Adrenal gland (tissue), 5 donors: ENCODE results near the gene GNAL.

Experiments
- CTCF ChIP-seq, 6 experiments: fragments of 450-650 bp in 4 of 6; fragments of 200-600 bp in 2 of 6; sonication (generic) in 1 of 6; IDR thresholded peaks; 1 replicate in 5 of 6; 2 replicates in 1 of 6; pipeline versions ENCODE4 v1.5.1 to v1.8.0; 2016 to 2021; ENCODE audit warnings: antibody characterized with exemption in 6 of 6, mild to moderate bottlenecking in 2 of 6, moderate library complexity in 1 of 6
- POLR2A ChIP-seq, 2 donors: fragments of 450-650 bp; IDR thresholded peaks; one replicate each; pipeline ENCODE4 v1.6.1; 2017; ENCODE audit warnings: antibody characterized with exemption in 2 of 2, mild to moderate bottlenecking in 2 of 2, moderate library complexity in 1 of 2
- donor health status: DM: no; HTN: no; CAD: no.

GRCh38 chr18:11866764-11867163 lies 177.7 kb downstream of the GNAL start:
- no peak for TF ChIP-seq POLR2A (IDR thresholded peaks at IDR 0.05)
- TF ChIP-seq CTCF (IDR thresholded peaks at IDR 0.05), result no peak
